Endothelial cell of umbilical vein (primary cell): ENCODE measurements around the gene SASH3. TPM values are rescaled to one million over a fixed set of nuclear protein-coding genes. Genes with fewer than 3 reads are reported as not detected.

Source experiments
- BruUV-seq: library from RNA; stranded (reverse); fragments of 400-500 nt; replicated peaks from 2 replicates; lab custom pipeline; 2021; lab: Mats Ljungman, UMichigan
- CTCF ChIA-PET: fragments of 300-600, 350-600 bp; sonication (Branson Sonifier 250); formaldehyde crosslinking; loops from one replicate; lab custom pipeline; 2021; ENCODE audit warnings: antibody characterized with exemption, inconsistent platforms; lab: Charles Lee
- POLR2A ChIA-PET: fragments of 300-600, 350-600 bp; sonication (Branson Sonifier 250); formaldehyde crosslinking; loops from one replicate; lab custom pipeline; 2021; ENCODE audit warnings: antibody characterized with exemption, inconsistent platforms; lab: Charles Lee
- DNase-seq: peaks from one replicate; pipeline ENCODE4 v3.0.0-alpha.2; 2011; ENCODE audit warnings: low read depth, low spot score
- FAIRE-seq: peaks from 2 replicates; lab custom pipeline; 2011; peaks lifted over from hg19 to GRCh38; lab: Jason Lieb, UNC
- H2AFZ ChIP-seq: 2 replicates; pipeline ENCODE4 v1.6.0; 2012; ENCODE audit warnings: low read depth, low read length, control low read depth, inconsistent platforms
- H3K27ac ChIP-seq: 2 replicates; pipeline ENCODE4 v1.5.1; 2011; ENCODE audit warnings: low read depth, mild to moderate bottlenecking, control low read depth, low read length, moderate library complexity; ENCODE audit not compliant: insufficient read depth
- H3K27me3 ChIP-seq, 2 experiments: 2 replicates each; pipeline versions ENCODE4 v1.6.0 to v1.6.1; 2011; ENCODE audit warnings: low read length in 2 of 2, mixed read lengths in 1 of 2; ENCODE audit not compliant: control insufficient read depth in 2 of 2, insufficient read depth in 2 of 2
- H3K36me3 ChIP-seq, 2 experiments: 2 replicates in 1 of 2; 3 replicates in 1 of 2; pipeline ENCODE4 v1.5.1; 2011; ENCODE audit warnings: low read length in 2 of 2, mild to moderate bottlenecking in 1 of 2, moderate library complexity in 1 of 2; ENCODE audit not compliant: control insufficient read depth in 2 of 2, insufficient read depth in 2 of 2; ENCODE audit errors: extremely low read depth in 1 of 2
- H3K4me1 ChIP-seq: 3 replicates; pipeline ENCODE4 v1.5.1; 2011; ENCODE audit warnings: mild to moderate bottlenecking, low read length; ENCODE audit not compliant: control insufficient read depth, insufficient read depth; ENCODE audit errors: extremely low read depth
- H3K4me2 ChIP-seq: 2 replicates; pipeline ENCODE4 v1.6.1; 2011; ENCODE audit warnings: low read length, control low read depth, mixed read lengths; ENCODE audit not compliant: insufficient read depth
- H3K4me3 ChIP-seq, 3 experiments: fragments of 200-600 bp in 1 of 3; sonication (generic), shearing (Covaris generic) in 1 of 3; replicated peaks in 1 of 3; 2 replicates each; pipeline ENCODE4 v1.5.1; 2011 to 2016; ENCODE audit warnings: control low read depth in 3 of 3, low read length in 3 of 3, mild to moderate bottlenecking in 2 of 3, inconsistent platforms in 1 of 3, low read depth in 1 of 3, moderate library complexity in 1 of 3; ENCODE audit not compliant: insufficient read depth in 1 of 3
- H3K79me2 ChIP-seq: 2 replicates; pipeline ENCODE4 v1.6.0; 2012; ENCODE audit warnings: low read length, inconsistent platforms; ENCODE audit not compliant: control insufficient read depth, insufficient read depth
- H3K9ac ChIP-seq: replicated peaks from 2 replicates; pipeline ENCODE3; 2011; ENCODE audit warnings: low read length, control low read depth; ENCODE audit not compliant: insufficient read depth; ENCODE audit errors: extremely low read depth
- H3K9me1 ChIP-seq: replicated peaks from 3 replicates; pipeline ENCODE4 v1.6.0; 2011; ENCODE audit warnings: mild to moderate bottlenecking, low read length; ENCODE audit not compliant: control insufficient read depth, insufficient read depth; ENCODE audit errors: extremely low read depth
- H3K9me3 ChIP-seq: replicated peaks from 2 replicates; pipeline ENCODE4 v1.5.1; 2012; ENCODE audit warnings: low read length, inconsistent platforms; ENCODE audit not compliant: control insufficient read depth, insufficient read depth
- H4K20me1 ChIP-seq: replicated peaks from 2 replicates; pipeline ENCODE3; 2011; ENCODE audit warnings: mild to moderate bottlenecking, low read length; ENCODE audit not compliant: control insufficient read depth, insufficient read depth; ENCODE audit errors: extremely low read depth
- EZH2 ChIP-seq: IDR thresholded peaks from 2 replicates; pipeline ENCODE4 v1.6.1; 2012; ENCODE audit warnings: borderline replicate concordance, low read depth, mild to moderate bottlenecking, moderate library complexity, low read length, inconsistent platforms; ENCODE audit not compliant: severe bottlenecking
- FOS ChIP-seq: IDR thresholded peaks from 2 replicates; pipeline ENCODE4 v1.6.1; 2011; ENCODE audit warnings: mild to moderate bottlenecking, low read length, moderate library complexity, borderline replicate concordance; ENCODE audit not compliant: insufficient read depth
- GATA2 ChIP-seq: IDR thresholded peaks from 2 replicates; pipeline ENCODE4 v1.7.0; 2011; ENCODE audit warnings: low read depth, mild to moderate bottlenecking, moderate library complexity, mixed read lengths, low read length; ENCODE audit not compliant: insufficient read length, insufficient read depth
- JUN ChIP-seq: IDR thresholded peaks from 2 replicates; pipeline ENCODE4 v1.6.1; 2011; ENCODE audit warnings: borderline replicate concordance, low read depth; ENCODE audit not compliant: insufficient read length, insufficient read depth
- MYC ChIP-seq: IDR thresholded peaks from one replicate; pipeline ENCODE4 v1.6.1; 2011; ENCODE audit warnings: mild to moderate bottlenecking, low read depth, low read length
- POLR2A ChIP-seq: IDR thresholded peaks from 2 replicates; pipeline ENCODE4 v1.6.1; 2012; ENCODE audit warnings: low read depth, mild to moderate bottlenecking, control low read depth, low read length
- POLR2AphosphoS5 ChIP-seq: IDR thresholded peaks from 2 replicates; pipeline ENCODE4 v1.6.1; 2012; ENCODE audit warnings: low read depth, mild to moderate bottlenecking, control low read depth, low read length, moderate library complexity; ENCODE audit not compliant: insufficient read depth
- dilution Hi-C: fragments of 300-500 bp; cut with MboI; formaldehyde crosslinking; loops from one replicate; pipeline ENCODE4 v1.15.0; 2019; ENCODE audit warnings: low sequenced_read_pairs; ENCODE audit not compliant: extremely low pct_ligation_motif_present
- intact Hi-C: fragments of 100-400 bp; cut with micrococcal nuclease; formaldehyde crosslinking; loops from one replicate; pipeline ENCODE4 v1.10.0; 2022
- polyA plus RNA-seq, 4 experiments: library from polyadenylated mRNA; depleted of rRNA in 3 of 4; stranded (reverse) in 3 of 4; unstranded in 1 of 4; fragments of >200 nt; gene quantifications; 2 replicates each; pipeline versions ENCODE4 v1.2.1 to v1.2.3, GENCODE V29; 2011 to 2012; ENCODE audit warnings: missing spikeins in 1 of 4
- total RNA-seq: library from RNA; stranded (reverse); gene quantifications from 2 replicates; pipeline ENCODE4 v1.2.3, GENCODE V29; 2021
- TF ChIP-seq, protein P1 (sequence below): IDR thresholded peaks from 2 replicates; pipeline ENCODE4 v1.6.1; 2011; ENCODE audit not compliant: insufficient read depth, insufficient read length
- TF ChIP-seq, protein P2 (sequence below), 2 donors: IDR thresholded peaks; 1 replicate in 1 of 2; 2 replicates in 1 of 2; pipeline ENCODE4 v1.5.1; 2011; ENCODE audit warnings: low read length in 2 of 2, mild to moderate bottlenecking in 2 of 2, moderate library complexity in 2 of 2, control low read depth in 1 of 2, inconsistent platforms in 1 of 2, low read depth in 1 of 2; ENCODE audit not compliant: insufficient read depth in 1 of 2; ENCODE audit errors: extremely low read depth in 1 of 2

The SASH3 gene
- total and polyA plus RNA-seq, 2 donors (not counting 3 experiments of a cell fraction or from before 2014, with no cell fraction given): not detected

DNA sequence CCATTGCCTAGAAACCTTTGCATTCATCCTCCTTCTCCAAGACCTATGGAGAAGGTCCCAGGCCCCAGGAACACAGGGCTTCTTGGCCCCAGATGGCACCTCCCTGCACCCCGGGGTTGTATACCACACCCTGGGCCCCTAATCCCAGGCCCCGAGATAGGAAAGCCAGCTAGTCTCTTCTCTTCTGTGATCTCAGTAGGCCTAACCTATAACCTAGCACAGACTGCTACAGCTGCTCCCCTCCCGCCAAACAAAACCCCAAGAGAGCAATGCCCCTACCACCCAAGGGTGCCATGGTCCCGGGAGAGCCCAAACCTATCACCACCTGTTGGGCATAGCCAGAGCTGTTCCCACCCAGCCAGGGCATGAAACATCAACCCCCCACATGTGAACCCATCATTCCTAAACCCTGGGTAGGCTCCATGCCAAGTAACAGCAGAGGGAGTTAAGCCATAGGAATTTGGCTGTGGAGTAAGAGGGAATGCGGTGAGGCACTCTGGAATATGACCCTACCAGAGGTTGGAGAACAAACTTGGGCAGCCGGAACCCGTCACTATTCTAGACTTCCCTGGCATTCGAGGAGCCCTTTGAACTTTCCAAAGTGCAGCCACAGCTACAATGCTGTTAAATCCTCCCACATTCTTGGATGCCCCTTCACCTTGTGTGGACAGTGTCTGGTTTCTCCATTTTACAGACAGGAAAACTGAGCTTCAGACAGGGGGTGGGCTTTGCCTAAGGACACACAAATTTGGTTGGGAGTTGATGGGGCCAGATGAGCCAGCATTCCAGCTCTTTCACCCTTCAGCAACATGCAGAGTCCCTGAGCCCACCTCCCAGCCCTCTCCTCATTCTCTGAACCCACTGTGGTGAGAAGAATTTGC, 10.9 kb upstream of the SASH3 start:
- FAIRE-seq: no peak
- Histone ChIP-seq H3K9ac (no peak overlapping the region), H3K4me3 (no peak overlapping the region), H3K4me2 (no peak overlapping the region), H4K20me1 (no peaks in the 10 kb centered on the region), H2AFZ (no peak overlapping the region), H3K36me3 (no peaks in the 10 kb centered on the region), H3K79me2 (no peaks in the 10 kb centered on the region), H3K27me3 (no peaks in the 10 kb centered on the region), H3K9me1 (no peaks in the 10 kb centered on the region), H3K9me3 (no peaks in the 10 kb centered on the region), H3K27ac (no peak overlapping the region), H3K4me1 (no peaks in the 10 kb centered on the region)
- DNase-seq: no peak
- intact Hi-C loops: no loop called here
- no peak for TF ChIP-seq JUN
- TF ChIP-seq POLR2AphosphoS5: no peak
- no peak for TF ChIP-seq FOS
- TF ChIP-seq POLR2A: no peak
- TF ChIP-seq MYC: no peak
- TF ChIP-seq GATA2: no peak
- TF ChIP-seq, protein P1, sequence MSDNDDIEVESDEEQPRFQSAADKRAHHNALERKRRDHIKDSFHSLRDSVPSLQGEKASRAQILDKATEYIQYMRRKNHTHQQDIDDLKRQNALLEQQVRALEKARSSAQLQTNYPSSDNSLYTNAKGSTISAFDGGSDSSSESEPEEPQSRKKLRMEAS: no peak
- TF ChIP-seq, protein P2, sequence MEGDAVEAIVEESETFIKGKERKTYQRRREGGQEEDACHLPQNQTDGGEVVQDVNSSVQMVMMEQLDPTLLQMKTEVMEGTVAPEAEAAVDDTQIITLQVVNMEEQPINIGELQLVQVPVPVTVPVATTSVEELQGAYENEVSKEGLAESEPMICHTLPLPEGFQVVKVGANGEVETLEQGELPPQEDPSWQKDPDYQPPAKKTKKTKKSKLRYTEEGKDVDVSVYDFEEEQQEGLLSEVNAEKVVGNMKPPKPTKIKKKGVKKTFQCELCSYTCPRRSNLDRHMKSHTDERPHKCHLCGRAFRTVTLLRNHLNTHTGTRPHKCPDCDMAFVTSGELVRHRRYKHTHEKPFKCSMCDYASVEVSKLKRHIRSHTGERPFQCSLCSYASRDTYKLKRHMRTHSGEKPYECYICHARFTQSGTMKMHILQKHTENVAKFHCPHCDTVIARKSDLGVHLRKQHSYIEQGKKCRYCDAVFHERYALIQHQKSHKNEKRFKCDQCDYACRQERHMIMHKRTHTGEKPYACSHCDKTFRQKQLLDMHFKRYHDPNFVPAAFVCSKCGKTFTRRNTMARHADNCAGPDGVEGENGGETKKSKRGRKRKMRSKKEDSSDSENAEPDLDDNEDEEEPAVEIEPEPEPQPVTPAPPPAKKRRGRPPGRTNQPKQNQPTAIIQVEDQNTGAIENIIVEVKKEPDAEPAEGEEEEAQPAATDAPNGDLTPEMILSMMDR (IDR thresholded peaks at IDR 0.05; ENCODE audit: extremely low read depth in 1 of 2, insufficient read depth in 1 of 2, low read depth in 1 of 2, low read length in 2 of 2): no peak
- TF ChIP-seq EZH2: no peak
- dilution Hi-C loops: no loop called here
- no TSS peak for BruUV-seq
- CTCF ChIA-PET: no interaction called here
- POLR2A ChIA-PET: no interaction called here
